ENCODE measurements around the gene C1QTNF4.
A peak's percentile ranks its signal among the peaks of the same experiment; 100 is the strongest.

C1QTNF4 gene

GRCh38 chr11:47595967-47596366 lies 1.8 kb upstream of the C1QTNF4 start:
- Histone ChIP-seq H3K4me1 (ENCODE audit: control insufficient read depth in 2 of 2, insufficient read depth in 2 of 2, low read length in 2 of 2) (no peaks in the 10 kb centered on the region), H3K4me3 (ENCODE audit: low read length in 2 of 2) (no peak overlapping the region), H3K27ac (ENCODE audit: low read depth in 2 of 2, low read length in 2 of 2) (no peak overlapping the region), H3K27me3 (ENCODE audit: control insufficient read depth in 2 of 2, insufficient read depth in 2 of 2, low read length in 2 of 2) (peaks cover 17 to 30% of the 10 kb centered on the region in 2 donors), H3K36me3 (ENCODE audit: control insufficient read depth in 2 of 2, insufficient read depth in 2 of 2, low read length in 2 of 2) (no peaks in the 10 kb centered on the region), H3K9ac (ENCODE audit: low read depth in 1 of 2, low read length in 2 of 2) (no peak overlapping the region), H3K9me3 (ENCODE audit: control insufficient read depth in 2 of 2, low read length in 2 of 2) (no peaks in the 10 kb centered on the region)

- H3K9ac ChIP-seq (ENCODE audit: low read depth in 1 of 2, low read length in 2 of 2): no peak overlapping the region
- H3K27me3 ChIP-seq (ENCODE audit: control insufficient read depth in 2 of 2, insufficient read depth in 2 of 2, low read length in 2 of 2): peaks cover 17 to 30% of the 10 kb centered on the region in 2 donors
- H3K4me3 ChIP-seq (ENCODE audit: low read length in 2 of 2): no peak overlapping the region
- H3K36me3 ChIP-seq (ENCODE audit: control insufficient read depth in 2 of 2, insufficient read depth in 2 of 2, low read length in 2 of 2): no peaks in the 10 kb centered on the region
- no peaks in the 10 kb centered on the region for H3K9me3 ChIP-seq (ENCODE audit: control insufficient read depth in 2 of 2, low read length in 2 of 2)
- H3K4me1 ChIP-seq (ENCODE audit: control insufficient read depth in 2 of 2, insufficient read depth in 2 of 2, low read length in 2 of 2): no peaks in the 10 kb centered on the region
- H3K27ac ChIP-seq (ENCODE audit: low read depth in 2 of 2, low read length in 2 of 2): no peak overlapping the region
Observed at GRCh38 chr11:47595029-47595428, 818 bp upstream of the C1QTNF4 start.

GRCh38 chr11:47593492-47593933 lies 698 bp downstream of the C1QTNF4 start:
- no peaks in the 10 kb centered on the region for H3K36me3 ChIP-seq (ENCODE audit: control insufficient read depth in 2 of 2, insufficient read depth in 2 of 2, low read length in 2 of 2)
- no peak overlapping the region for H3K27ac ChIP-seq (ENCODE audit: low read depth in 2 of 2, low read length in 2 of 2)
- peaks cover 17 to 30% of the 10 kb centered on the region in 2 donors for H3K27me3 ChIP-seq (ENCODE audit: control insufficient read depth in 2 of 2, insufficient read depth in 2 of 2, low read length in 2 of 2)
- H3K9me3 ChIP-seq (ENCODE audit: control insufficient read depth in 2 of 2, low read length in 2 of 2): no peaks in the 10 kb centered on the region
- H3K9ac ChIP-seq (ENCODE audit: low read depth in 1 of 2, low read length in 2 of 2): no peak overlapping the region
- H3K4me3 ChIP-seq (ENCODE audit: low read length in 2 of 2): no peak overlapping the region
- peaks cover 0 to 2% of the 10 kb centered on the region in 2 donors for H3K4me1 ChIP-seq (ENCODE audit: control insufficient read depth in 2 of 2, insufficient read depth in 2 of 2, low read length in 2 of 2)

- Histone ChIP-seq H3K9me3 (ENCODE audit: control insufficient read depth in 2 of 2, low read length in 2 of 2) (no peaks in the 10 kb centered on the region), H3K27ac (ENCODE audit: low read depth in 2 of 2, low read length in 2 of 2) (no peak overlapping the region), H3K4me3 (ENCODE audit: low read length in 2 of 2) (no peak overlapping the region), H3K36me3 (ENCODE audit: control insufficient read depth in 2 of 2, insufficient read depth in 2 of 2, low read length in 2 of 2) (no peaks in the 10 kb centered on the region), H3K4me1 (ENCODE audit: control insufficient read depth in 2 of 2, insufficient read depth in 2 of 2, low read length in 2 of 2) (peaks cover 0 to 2% of the 10 kb centered on the region in 2 donors), H3K27me3 (ENCODE audit: control insufficient read depth in 2 of 2, insufficient read depth in 2 of 2, low read length in 2 of 2) (peaks cover 17 to 30% of the 10 kb centered on the region in 2 donors), H3K9ac (ENCODE audit: low read depth in 1 of 2, low read length in 2 of 2) (no peak overlapping the region)
Observed at GRCh38 chr11:47592970-47593369, 1.2 kb downstream of the C1QTNF4 start.

- Histone ChIP-seq H3K36me3 (ENCODE audit: control insufficient read depth in 2 of 2, insufficient read depth in 2 of 2, low read length in 2 of 2) (no peaks in the 10 kb centered on the region), H3K27me3 (ENCODE audit: control insufficient read depth in 2 of 2, insufficient read depth in 2 of 2, low read length in 2 of 2) (peaks cover 17 to 30% of the 10 kb centered on the region in 2 donors), H3K4me3 (ENCODE audit: low read length in 2 of 2) (no peak overlapping the region), H3K27ac (ENCODE audit: low read depth in 2 of 2, low read length in 2 of 2) (no peak overlapping the region), H3K9me3 (ENCODE audit: control insufficient read depth in 2 of 2, low read length in 2 of 2) (no peaks in the 10 kb centered on the region), H3K4me1 (ENCODE audit: control insufficient read depth in 2 of 2, insufficient read depth in 2 of 2, low read length in 2 of 2) (peaks cover 0 to 2% of the 10 kb centered on the region in 2 donors), H3K9ac (ENCODE audit: low read depth in 1 of 2, low read length in 2 of 2) (no peak overlapping the region)
Observed at GRCh38 chr11:47592251-47592650, 2.0 kb downstream of the C1QTNF4 start.

- Histone ChIP-seq H3K27me3 (ENCODE audit: control insufficient read depth in 2 of 2, insufficient read depth in 2 of 2, low read length in 2 of 2) (peaks cover 17 to 30% of the 10 kb centered on the region in 2 donors), H3K4me3 (ENCODE audit: low read length in 2 of 2) (no peak overlapping the region), H3K36me3 (ENCODE audit: control insufficient read depth in 2 of 2, insufficient read depth in 2 of 2, low read length in 2 of 2) (no peaks in the 10 kb centered on the region), H3K9me3 (ENCODE audit: control insufficient read depth in 2 of 2, low read length in 2 of 2) (no peaks in the 10 kb centered on the region), H3K27ac (ENCODE audit: low read depth in 2 of 2, low read length in 2 of 2) (no peak overlapping the region), H3K4me1 (ENCODE audit: control insufficient read depth in 2 of 2, insufficient read depth in 2 of 2, low read length in 2 of 2) (peaks cover 0 to 2% of the 10 kb centered on the region in 2 donors), H3K9ac (ENCODE audit: low read depth in 1 of 2, low read length in 2 of 2) (no peak overlapping the region)
Observed at GRCh38 chr11:47591764-47592163, 2.4 kb downstream of the C1QTNF4 start.

GRCh38 chr11:47589977-47590861 lies 4.0 kb downstream of the C1QTNF4 start:
- Histone ChIP-seq H3K36me3 (ENCODE audit: control insufficient read depth in 2 of 2, insufficient read depth in 2 of 2, low read length in 2 of 2) (peaks cover 0 to 2% of the 10 kb centered on the region in 2 donors), H3K27ac (ENCODE audit: low read depth in 2 of 2, low read length in 2 of 2) (no peak overlapping the region), H3K4me1 (ENCODE audit: control insufficient read depth in 2 of 2, insufficient read depth in 2 of 2, low read length in 2 of 2) (peaks cover 0 to 2% of the 10 kb centered on the region in 2 donors), H3K27me3 (ENCODE audit: control insufficient read depth in 2 of 2, insufficient read depth in 2 of 2, low read length in 2 of 2) (peaks cover 17 to 26% of the 10 kb centered on the region in 2 donors), H3K9me3 (ENCODE audit: control insufficient read depth in 2 of 2, low read length in 2 of 2) (no peaks in the 10 kb centered on the region), H3K4me3 (ENCODE audit: low read length in 2 of 2) (peak overlapping the region; percentile 30 to 41), H3K9ac (ENCODE audit: low read depth in 1 of 2, low read length in 2 of 2) (no peak overlapping the region)

GRCh38 chr11:47589584-47589976 lies 4.6 kb downstream of the C1QTNF4 start:
- H3K36me3 ChIP-seq (ENCODE audit: control insufficient read depth in 2 of 2, insufficient read depth in 2 of 2, low read length in 2 of 2): peaks cover 0 to 6% of the 10 kb centered on the region in 2 donors
- H3K4me1 ChIP-seq (ENCODE audit: control insufficient read depth in 2 of 2, insufficient read depth in 2 of 2, low read length in 2 of 2): peaks cover 0 to 2% of the 10 kb centered on the region in 2 donors
- peaks cover 15 to 20% of the 10 kb centered on the region in 2 donors for H3K27me3 ChIP-seq (ENCODE audit: control insufficient read depth in 2 of 2, insufficient read depth in 2 of 2, low read length in 2 of 2)
- no peaks in the 10 kb centered on the region for H3K9me3 ChIP-seq (ENCODE audit: control insufficient read depth in 2 of 2, low read length in 2 of 2)
- H3K27ac ChIP-seq (ENCODE audit: low read depth in 2 of 2, low read length in 2 of 2): no peak overlapping the region
- no peak overlapping the region for H3K9ac ChIP-seq (ENCODE audit: low read depth in 1 of 2, low read length in 2 of 2)
- H3K4me3 ChIP-seq (ENCODE audit: low read length in 2 of 2): peak overlapping the region; percentile 30 to 41

- H3K9me3 ChIP-seq (ENCODE audit: control insufficient read depth in 2 of 2, low read length in 2 of 2): no peaks in the 10 kb centered on the region
- H3K27me3 ChIP-seq (ENCODE audit: control insufficient read depth in 2 of 2, insufficient read depth in 2 of 2, low read length in 2 of 2): peaks cover 11 to 17% of the 10 kb centered on the region in 2 donors
- H3K4me1 ChIP-seq (ENCODE audit: control insufficient read depth in 2 of 2, insufficient read depth in 2 of 2, low read length in 2 of 2): peaks cover 0 to 2% of the 10 kb centered on the region in 2 donors
- H3K4me3 ChIP-seq (ENCODE audit: low read length in 2 of 2): no peak overlapping the region
- H3K27ac ChIP-seq (ENCODE audit: low read depth in 2 of 2, low read length in 2 of 2): no peak overlapping the region
- H3K36me3 ChIP-seq (ENCODE audit: control insufficient read depth in 2 of 2, insufficient read depth in 2 of 2, low read length in 2 of 2): peaks cover 3 to 10% of the 10 kb centered on the region in 2 donors
- no peak overlapping the region for H3K9ac ChIP-seq (ENCODE audit: low read depth in 1 of 2, low read length in 2 of 2)
Observed at GRCh38 chr11:47589118-47589517, 5.1 kb downstream of the C1QTNF4 start.

- peaks cover 16 to 23% of the 10 kb centered on the region in 2 donors for H3K36me3 ChIP-seq (ENCODE audit: control insufficient read depth in 2 of 2, insufficient read depth in 2 of 2, low read length in 2 of 2)
- H3K4me1 ChIP-seq (ENCODE audit: control insufficient read depth in 2 of 2, insufficient read depth in 2 of 2, low read length in 2 of 2): peaks cover 0 to 2% of the 10 kb centered on the region in 2 donors
- H3K27ac ChIP-seq (ENCODE audit: low read depth in 2 of 2, low read length in 2 of 2): peak overlapping the region in 1 of 2 donors; percentile 18
- peaks cover under 1 to 5% of the 10 kb centered on the region in 2 donors for H3K27me3 ChIP-seq (ENCODE audit: control insufficient read depth in 2 of 2, insufficient read depth in 2 of 2, low read length in 2 of 2)
- H3K9me3 ChIP-seq (ENCODE audit: control insufficient read depth in 2 of 2, low read length in 2 of 2): no peaks in the 10 kb centered on the region
- no peak overlapping the region for H3K4me3 ChIP-seq (ENCODE audit: low read length in 2 of 2)
- no peak overlapping the region for H3K9ac ChIP-seq (ENCODE audit: low read depth in 1 of 2, low read length in 2 of 2)
Observed at GRCh38 chr11:47587723-47588326, 6.4 kb downstream of the C1QTNF4 start.
